GM19025 (cell line): Measurements from ENCODE around the gene MLLT11.
"Not testable (repeated sequence)": the region's sequence is repeated elsewhere in the genome, so short reads cannot be mapped to it uniquely, and the experiment has no call there.

ENCODE experiments used
- ATAC-seq: cut with Tn5 transposase; IDR thresholded peaks from one replicate; pipeline ENCODE4 v1.9.1; 2021; ENCODE audit warnings: mild to moderate bottlenecking, low read depth, moderate library complexity; ENCODE audit not compliant: unreplicated experiment

Gene MLLT11

GRCh38 chr1:151055581-151055980 is 4.6 kb upstream of the MLLT11 start:
- ATAC-seq, result no peak

DNA sequence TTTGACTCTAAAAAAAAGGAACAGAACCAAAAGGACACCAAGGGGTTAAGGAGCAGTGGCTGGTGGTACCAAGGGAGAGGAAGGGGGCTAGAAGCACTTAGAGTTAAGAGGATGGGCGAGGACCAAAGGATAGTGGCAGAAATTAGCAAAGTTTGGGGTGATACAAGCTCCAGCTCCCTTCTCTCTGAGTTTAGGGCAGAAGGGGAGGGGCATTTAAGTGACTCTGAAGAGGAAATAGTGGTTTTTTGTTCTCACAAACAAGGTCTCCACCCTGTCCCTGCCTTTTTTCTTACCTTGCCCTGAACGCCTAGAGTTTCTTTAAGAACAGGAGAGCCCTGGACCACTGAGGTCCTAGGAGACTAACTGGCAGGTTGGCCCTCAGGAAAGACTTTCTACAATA is 4.0 kb upstream of the MLLT11 start:
- no peak for ATAC-seq

DNA sequence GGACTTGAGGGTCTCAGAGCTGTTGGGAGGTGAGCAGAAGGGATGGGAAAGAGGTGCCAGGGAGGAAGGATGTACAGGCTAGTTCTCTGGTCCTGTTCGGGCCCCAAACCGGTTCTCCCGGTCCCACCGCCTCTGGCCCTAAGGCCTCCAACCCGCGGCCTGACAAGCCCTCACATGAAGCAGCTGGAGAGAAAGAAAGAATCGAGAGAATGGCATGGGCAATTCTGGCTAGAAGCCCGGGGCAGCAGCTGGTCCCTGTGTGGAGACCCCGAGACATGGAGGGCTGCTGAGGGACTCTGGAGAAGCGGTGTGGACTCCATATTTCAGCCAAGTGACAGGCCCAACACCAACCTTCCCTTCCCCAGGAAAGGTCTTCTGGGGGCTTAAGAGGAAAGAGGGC is 1.5 kb upstream of the MLLT11 start:
- ATAC-seq, result no peak

GRCh38 chr1:151059109-151060006 is 839 bp upstream of the MLLT11 start, which contains the start of gene CDC42SE1:
Gene CDC42SE1 (minus strand): TSS chr1:151059622. CDS start chr1:151055730, 3,892 bp downstream.
- ATAC-seq, result peak; percentile 74

DNA sequence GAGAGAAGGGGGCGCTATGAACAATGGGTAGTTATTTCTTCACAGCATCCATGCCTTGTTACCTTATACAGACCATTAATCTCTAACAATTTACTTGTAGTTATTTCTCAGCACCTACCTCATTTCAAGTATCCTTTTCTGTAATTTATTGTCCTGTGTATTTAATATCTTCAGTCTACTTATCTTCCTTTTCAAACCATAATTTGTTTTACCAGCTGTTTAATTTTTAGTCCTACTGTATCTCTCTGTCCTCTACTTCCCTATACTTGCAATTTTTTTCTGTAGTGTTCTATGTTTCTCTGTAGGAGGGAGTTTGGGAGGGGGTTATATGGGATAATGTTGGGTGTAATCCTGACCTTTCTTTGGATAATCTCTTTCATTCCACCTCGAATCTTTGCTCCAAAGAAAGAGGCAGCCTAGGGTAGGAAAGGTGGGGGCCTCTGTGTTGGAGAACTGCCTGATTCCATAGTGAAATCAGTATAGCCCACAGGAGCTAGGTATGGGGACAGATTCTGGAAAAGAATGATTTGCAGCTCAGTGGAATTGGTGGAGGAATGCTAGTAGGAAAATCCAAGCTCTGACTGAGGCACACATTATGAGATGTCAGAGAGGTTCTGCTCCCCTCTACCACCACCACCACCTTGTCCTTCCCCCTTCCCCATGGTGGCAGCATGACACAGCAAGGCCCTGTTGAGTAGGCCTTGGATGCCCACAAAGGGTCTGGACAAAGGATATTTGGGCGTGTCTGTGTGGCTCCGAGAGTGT is 642 bp downstream of the MLLT11 start:
- ATAC-seq, result no peak

GRCh38 chr1:151061704-151062103 is 1.5 kb downstream of the MLLT11 start:
- ATAC-seq, result no peak

- ATAC-seq, result no peak
Measured at GRCh38 chr1:151062741-151063371, 2.7 kb downstream of the MLLT11 start.

DNA sequence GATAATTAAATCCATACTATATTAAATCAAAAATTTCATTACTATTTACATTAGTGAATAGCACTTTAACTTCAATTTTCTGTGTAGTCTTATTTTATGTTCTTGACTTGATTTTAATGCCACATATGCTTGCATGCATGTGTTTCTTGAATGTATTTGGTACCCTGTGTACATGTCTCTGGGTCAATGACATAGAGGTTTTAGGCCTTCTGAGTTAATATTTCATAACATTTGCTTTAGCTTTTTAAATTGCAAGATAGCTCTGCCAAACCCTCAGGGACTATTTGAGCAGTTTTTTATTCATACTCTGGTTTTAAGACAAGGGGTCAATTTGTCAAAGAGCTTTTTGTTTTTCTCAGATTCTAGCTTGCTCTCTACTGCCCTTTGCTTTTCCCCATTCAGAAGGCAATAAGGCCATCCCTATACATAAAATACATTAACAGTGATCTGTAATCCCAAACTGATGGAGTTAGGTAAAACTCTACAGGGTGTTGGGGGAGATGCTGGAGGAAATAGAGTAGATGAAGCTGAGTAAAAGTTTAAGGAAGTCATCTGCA is 5.0 kb downstream of the MLLT11 start:
- ATAC-seq, result no peak

DNA sequence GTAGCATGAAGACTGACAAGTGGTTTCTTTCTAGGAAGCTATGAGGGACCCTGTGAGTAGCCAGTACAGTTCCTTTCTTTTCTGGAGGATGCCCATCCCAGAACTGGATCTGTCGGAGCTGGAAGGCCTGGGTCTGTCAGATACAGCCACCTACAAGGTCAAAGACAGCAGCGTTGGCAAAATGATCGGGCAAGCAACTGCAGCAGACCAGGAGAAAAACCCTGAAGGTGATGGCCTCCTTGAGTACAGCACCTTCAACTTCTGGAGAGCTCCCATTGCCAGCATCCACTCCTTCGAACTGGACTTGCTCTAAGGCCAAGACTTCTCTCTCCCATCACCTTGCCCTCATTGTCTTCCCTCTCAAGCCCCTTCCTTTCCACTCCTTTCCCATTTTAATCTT is 7.0 kb downstream of the MLLT11 start:
- no peak for ATAC-seq

DNA sequence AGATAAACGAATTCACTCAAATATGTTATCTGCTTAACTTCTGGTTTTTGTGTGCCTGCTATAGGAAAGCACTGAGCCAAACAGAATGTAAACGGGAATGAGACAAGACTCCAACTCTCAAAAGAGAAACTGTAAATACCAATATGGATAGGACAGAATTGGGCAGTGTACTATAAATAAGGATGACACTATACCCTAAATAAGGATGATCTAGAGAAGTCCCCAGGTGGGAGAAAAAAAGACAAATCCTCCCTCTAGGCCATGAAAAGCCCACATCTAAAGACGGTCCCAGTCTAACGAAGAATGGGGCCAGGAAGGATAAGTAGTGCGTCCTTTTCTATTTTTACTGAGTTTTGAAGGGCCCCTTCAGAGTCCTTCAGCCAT is 8.9 kb downstream of the MLLT11 start:
- no peak for ATAC-seq

GRCh38 chr1:151070474-151071276 is 10.5 kb downstream of the MLLT11 start, which contains the start of gene GABPB2:
Gene GABPB2 (plus strand): TSS chr1:151070761. CDS start chr1:151088190, 17,429 bp downstream.
- peak; percentile 69 for ATAC-seq

- ATAC-seq, result no peak
Measured at GRCh38 chr1:151072224-151072623, 12.0 kb downstream of the MLLT11 start.

DNA sequence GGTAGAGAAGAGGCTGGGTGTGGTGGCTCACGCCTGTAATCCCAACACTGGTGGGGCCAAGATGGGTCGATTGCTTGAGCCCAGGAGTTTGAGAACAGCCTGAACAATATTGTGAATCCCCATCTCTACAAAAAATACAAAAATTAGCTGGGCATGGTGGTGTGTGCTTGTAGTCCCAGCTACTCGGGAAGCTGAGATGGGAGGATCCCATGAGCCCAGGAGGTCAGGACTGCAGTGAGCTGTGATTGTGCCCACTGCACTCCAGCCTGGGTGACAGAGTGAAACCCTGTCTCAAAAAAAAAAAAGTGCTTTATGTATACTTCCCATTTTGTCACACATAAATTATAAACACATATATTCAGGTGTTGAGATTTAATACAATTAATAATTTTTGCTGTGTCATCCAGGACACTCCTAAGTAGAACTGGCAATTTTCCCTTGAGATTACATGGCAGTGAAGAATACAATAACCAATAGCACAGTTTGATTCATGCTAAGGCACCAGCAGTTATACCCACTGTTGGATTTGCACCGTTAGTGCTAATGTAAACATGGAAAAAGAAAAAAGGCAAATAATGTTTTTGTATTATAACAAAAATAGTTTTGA is 25.9 kb downstream of the MLLT11 start:
- ATAC-seq, result no peak

- not testable (repeated sequence) for ATAC-seq
Measured at GRCh38 chr1:151097426-151097825, 37.2 kb downstream of the MLLT11 start.

GRCh38 chr1:151098126-151098525 is 37.9 kb downstream of the MLLT11 start:
- ATAC-seq, result no peak

GRCh38 chr1:151104630-151105029 is 44.4 kb downstream of the MLLT11 start:
- ATAC-seq, result no peak

DNA sequence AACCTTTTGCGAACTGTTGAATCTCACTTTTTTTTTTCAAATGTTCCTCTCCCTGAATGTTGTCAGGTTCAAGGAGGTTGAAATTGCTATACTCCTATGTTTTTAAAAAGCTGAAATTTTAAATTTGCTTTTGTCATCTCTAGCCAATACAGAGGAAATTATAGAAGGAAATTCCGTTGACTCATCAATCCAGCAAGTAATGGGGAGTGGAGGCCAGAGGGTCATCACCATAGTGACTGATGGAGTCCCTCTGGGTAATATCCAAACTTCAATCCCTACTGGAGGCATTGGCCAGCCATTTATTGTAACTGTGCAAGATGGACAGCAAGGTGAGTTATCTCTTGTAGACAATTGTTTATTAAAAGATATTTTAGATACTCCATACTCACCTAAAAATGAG is 46.7 kb downstream of the MLLT11 start:
- no peak for ATAC-seq

GRCh38 chr1:151108331-151108730 is 48.1 kb downstream of the MLLT11 start:
- ATAC-seq, result no peak

DNA sequence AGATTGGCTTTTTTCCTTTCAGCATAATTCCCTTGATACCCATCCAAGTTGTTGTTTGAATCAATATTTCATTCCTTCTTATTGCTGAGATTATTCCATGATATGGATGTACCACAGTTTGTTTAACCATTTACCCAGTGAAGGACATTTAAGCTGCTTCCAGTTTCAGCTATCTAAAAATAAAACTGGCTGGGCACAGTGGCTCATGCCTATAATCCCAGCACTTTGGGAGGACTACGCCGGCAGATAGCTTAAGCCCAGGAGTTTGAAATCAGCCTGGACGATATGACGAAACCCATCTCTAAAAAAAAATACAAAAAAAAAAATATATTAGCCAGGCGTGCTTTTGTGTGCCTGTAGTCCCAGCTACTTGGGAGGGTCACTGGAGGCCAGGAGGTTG is 53.7 kb downstream of the MLLT11 start:
- no peak for ATAC-seq
